Psoas muscle (tissue), 8 donors: ENCODE results near the gene TEDC2. TPM values are rescaled to one million over a fixed set of nuclear protein-coding genes. Genes with fewer than 3 reads are reported as not detected.

Experiments used
- ATAC-seq, 4 donors: fragments of 200-7000 bp; cut with Tn5 transposase; one replicate each; pipeline ENCODE4 v1.9.1; 2020; ENCODE audit warnings: moderate library complexity in 3 of 4, mild to moderate bottlenecking in 2 of 4
- DNase-seq, 2 donors: peaks; one replicate each; pipeline ENCODE4 v3.0.0-alpha.2; 2020
- H3K27ac ChIP-seq: fragments of 200-600 bp; one replicate; pipeline ENCODE4 v1.8.0; 2022
- H3K27me3 ChIP-seq, 3 donors: fragments of 200-600 bp in 1 of 3; one replicate each; pipeline versions ENCODE4 v1.6.1 to v1.8.0; 2013 to 2022; ENCODE audit warnings: low read length in 2 of 3, mild to moderate bottlenecking in 2 of 3, moderate library complexity in 1 of 3; ENCODE audit not compliant: insufficient read depth in 3 of 3
- H3K36me3 ChIP-seq, 2 donors: fragments of 200-600 bp in 1 of 2; one replicate each; pipeline versions ENCODE4 v1.6.1 to v1.8.0; 2013 to 2022; ENCODE audit warnings: low read depth in 1 of 2, mild to moderate bottlenecking in 1 of 2, moderate library complexity in 1 of 2; ENCODE audit not compliant: insufficient read depth in 1 of 2
- H3K4me1 ChIP-seq: fragments of 200-600 bp; one replicate; pipeline ENCODE4 v1.8.0; 2022
- H3K4me3 ChIP-seq: fragments of 200-600 bp; one replicate; pipeline ENCODE4 v1.8.0; 2022; ENCODE audit warnings: mild to moderate bottlenecking
- H3K9me3 ChIP-seq: fragments of 200-600 bp; one replicate; pipeline ENCODE4 v1.8.0; 2022
- WGBS, 3 donors: extraction: QIAGEN DNeasy Blood & Tissue Kit; methylation state at CpG; one replicate each; pipeline versions ENCODE4 v1.1.6 to v1.1.7; 2013; 5-methylcytosine and 5-hydroxymethylcytosine counted together
- intact Hi-C, 2 donors: fragments of 100-400 bp; cut with DNase I; formaldehyde crosslinking; loops; one replicate each; pipeline versions ENCODE4 v1.11.0 to v1.14.2; 2022
- polyA plus RNA-seq, 3 donors: library from polyadenylated mRNA; stranded (reverse); fragments of 200-250 nt; gene quantifications; one replicate each; pipeline ENCODE4 v1.2.3, GENCODE V29; 2013
- total RNA-seq, 4 donors: library from RNA; stranded (reverse); fragmentation: NEBNext Ultra II Directional in 2 of 4; extraction: Animal tissue kit (Norgen Biotek cat#: 25700) in 2 of 4; gene quantifications; one replicate each; pipeline versions ENCODE4 v1.2.1 to v1.2.4, GENCODE V29; 2021 to 2023
- TF ChIP-seq, protein P1 (sequence below): fragments of 200-600 bp; IDR thresholded peaks from one replicate; pipeline ENCODE4 v1.8.0; 2022; ENCODE audit warnings: antibody characterized with exemption
- donor health status: healthy with polysubstance abuse.
- donor health status: DM: no; HTN: no; CAD: no; lungs with moderate emphysema.
- donor health status: Bipolar disorder and iron deficiency.
- donor health status: healthy.
- donor health status: DM: yes; HTN: yes; CAD: no.
- donor health status: DM: no; HTN: no; CAD: no.
- donor health status: DM: no; HTN: no; CAD: no.
- donor health status: DM: yes; HTN: yes; CAD: no.

The TEDC2 gene
- total and polyA plus RNA-seq, 7 donors = 0.25 to 3.0 (median 0.61) TPM

DNA sequence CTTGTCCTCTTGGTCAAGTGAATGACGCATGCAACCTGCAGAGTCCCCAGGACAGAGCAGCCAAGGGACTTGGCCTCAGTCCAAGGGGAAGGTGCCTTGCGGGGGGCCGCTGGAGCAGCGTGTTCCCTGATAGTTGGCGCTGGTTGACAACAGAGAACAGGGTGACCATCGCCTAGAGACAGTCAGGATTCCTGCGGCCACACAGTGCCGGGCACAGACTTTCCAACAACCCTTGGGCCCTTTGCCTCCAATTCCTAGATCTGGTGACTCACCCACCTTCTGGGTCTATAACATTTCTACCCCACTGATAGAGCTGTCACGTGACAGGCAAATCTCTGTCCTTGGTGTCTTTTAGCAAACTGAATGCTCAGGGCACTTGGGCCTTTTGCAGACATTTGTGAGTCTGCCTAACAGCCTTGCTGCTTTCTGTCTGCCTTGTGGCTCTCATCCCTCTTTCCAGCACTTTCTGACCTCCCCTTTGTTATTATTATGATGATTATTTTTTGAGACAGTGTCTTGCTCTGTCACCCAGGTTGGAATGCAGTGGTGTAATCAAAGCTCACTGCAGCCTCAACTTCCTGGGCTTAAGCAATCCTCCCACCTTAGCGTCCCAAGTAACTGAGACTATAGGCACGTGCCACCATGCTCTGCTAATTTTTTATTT lies 11.9 kb upstream of the TEDC2 start:
- Histone ChIP-seq H3K4me3 (no peak overlapping the region), H3K9me3 (no peaks in the 10 kb centered on the region), H3K27me3 (no peaks in the 10 kb centered on the region), H3K27ac (no peak overlapping the region), H3K4me1 (no peaks in the 10 kb centered on the region), H3K36me3 (peaks cover 0 to 22% of the 10 kb centered on the region in 2 donors)
- DNase-seq = no peak
- no peak for ATAC-seq
- TF ChIP-seq, protein P1, sequence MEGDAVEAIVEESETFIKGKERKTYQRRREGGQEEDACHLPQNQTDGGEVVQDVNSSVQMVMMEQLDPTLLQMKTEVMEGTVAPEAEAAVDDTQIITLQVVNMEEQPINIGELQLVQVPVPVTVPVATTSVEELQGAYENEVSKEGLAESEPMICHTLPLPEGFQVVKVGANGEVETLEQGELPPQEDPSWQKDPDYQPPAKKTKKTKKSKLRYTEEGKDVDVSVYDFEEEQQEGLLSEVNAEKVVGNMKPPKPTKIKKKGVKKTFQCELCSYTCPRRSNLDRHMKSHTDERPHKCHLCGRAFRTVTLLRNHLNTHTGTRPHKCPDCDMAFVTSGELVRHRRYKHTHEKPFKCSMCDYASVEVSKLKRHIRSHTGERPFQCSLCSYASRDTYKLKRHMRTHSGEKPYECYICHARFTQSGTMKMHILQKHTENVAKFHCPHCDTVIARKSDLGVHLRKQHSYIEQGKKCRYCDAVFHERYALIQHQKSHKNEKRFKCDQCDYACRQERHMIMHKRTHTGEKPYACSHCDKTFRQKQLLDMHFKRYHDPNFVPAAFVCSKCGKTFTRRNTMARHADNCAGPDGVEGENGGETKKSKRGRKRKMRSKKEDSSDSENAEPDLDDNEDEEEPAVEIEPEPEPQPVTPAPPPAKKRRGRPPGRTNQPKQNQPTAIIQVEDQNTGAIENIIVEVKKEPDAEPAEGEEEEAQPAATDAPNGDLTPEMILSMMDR = no peak
- WGBS, 3 donors = 92 to 94% (median 94%) methylated on average over 11 of the region's 11 CpGs
- intact Hi-C loops = no loop called here

DNA sequence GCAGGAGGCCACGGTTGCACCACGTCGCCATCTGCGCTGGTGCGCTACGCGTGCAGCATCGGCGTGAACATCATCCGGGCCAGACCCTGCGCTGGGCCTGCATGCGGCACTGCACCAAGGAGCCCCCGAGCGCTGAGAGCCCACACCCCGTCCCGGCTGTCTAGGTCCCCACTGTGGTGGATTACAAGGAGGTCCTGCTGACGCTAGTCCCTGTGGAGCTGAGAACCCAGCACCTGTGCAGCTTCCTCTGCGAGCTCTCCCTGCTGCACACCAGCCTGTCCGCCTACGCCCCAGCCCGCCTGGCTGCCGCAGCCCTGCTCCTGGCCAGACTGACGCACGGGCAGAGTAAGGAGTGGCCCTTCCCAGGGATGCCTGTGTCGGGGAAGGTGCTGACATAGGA lies 10.8 kb upstream of the TEDC2 start:
- no peak overlapping the region for H3K4me3 ChIP-seq
- H3K27me3 ChIP-seq = no peaks in the 10 kb centered on the region
- no peak for DNase-seq
- H3K9me3 ChIP-seq = no peaks in the 10 kb centered on the region
- no peaks in the 10 kb centered on the region for H3K4me1 ChIP-seq
- no peak for ATAC-seq
- TF ChIP-seq, protein P1 = no peak
- 96 to 99% (median 96%) methylated on average over 25 of the region's 25 CpGs for WGBS, 3 donors
- H3K36me3 ChIP-seq = peaks cover 0 to 31% of the 10 kb centered on the region in 2 donors
- intact Hi-C loops = no loop called here
- H3K27ac ChIP-seq = no peak overlapping the region

DNA sequence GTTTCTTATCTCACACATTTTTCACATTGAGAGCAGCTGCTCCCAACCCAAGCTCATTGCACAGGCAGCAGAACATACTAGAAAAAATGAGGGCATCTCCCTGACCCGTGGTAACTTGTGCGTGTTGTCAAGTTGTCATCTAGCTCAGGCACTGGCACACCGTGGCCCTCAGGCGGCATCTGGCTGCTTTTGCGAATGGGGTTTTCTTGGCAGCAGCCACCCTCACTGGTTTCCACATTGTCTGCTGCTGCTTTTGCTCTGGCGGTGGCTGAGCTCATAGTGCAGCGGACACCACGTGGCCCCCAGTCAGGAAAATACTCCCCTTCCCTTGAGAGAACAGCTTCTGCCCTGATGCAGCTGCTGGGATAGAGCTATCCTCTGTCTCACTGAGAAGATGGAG lies 9.4 kb upstream of the TEDC2 start:
- DNase-seq = no peak
- H3K27ac ChIP-seq = no peak overlapping the region
- TF ChIP-seq, protein P1 = no peak
- intact Hi-C loops = no loop called here
- H3K27me3 ChIP-seq = no peaks in the 10 kb centered on the region
- H3K9me3 ChIP-seq = no peaks in the 10 kb centered on the region
- no peak overlapping the region for H3K4me3 ChIP-seq
- no peak for ATAC-seq
- H3K36me3 ChIP-seq = peaks cover 0 to 20% of the 10 kb centered on the region in 2 donors
- 89 to 96% (median 92%) methylated on average over 8 of the region's 8 CpGs for WGBS, 3 donors
- no peaks in the 10 kb centered on the region for H3K4me1 ChIP-seq

DNA sequence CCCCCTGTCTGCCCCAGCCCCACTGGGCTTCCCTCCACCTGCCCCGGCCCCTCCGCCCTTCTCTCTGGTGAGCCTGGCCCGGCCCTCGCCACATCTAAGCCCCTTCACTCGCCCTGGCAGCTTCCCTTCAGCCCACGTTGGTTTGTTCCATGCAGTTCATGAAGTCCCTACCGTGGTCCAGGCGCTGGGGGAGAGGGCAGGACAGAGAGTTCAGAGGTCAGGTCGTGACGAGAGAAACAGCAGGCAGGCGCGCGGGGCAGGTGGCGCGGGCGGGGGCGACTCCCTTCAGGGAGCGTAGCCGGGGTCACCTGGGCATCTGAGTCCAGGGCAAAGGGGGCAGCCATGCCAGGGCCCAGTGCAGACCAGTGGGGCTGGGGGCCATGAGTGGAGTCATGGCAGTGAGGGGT lies 8.9 kb upstream of the TEDC2 start:
- TF ChIP-seq, protein P1 = no peak
- 90 to 95% (median 93%) methylated on average over 17 to 19 of the region's 19 CpGs for WGBS, 3 donors
- Histone ChIP-seq H3K36me3 (peaks cover 0 to 18% of the 10 kb centered on the region in 2 donors), H3K27me3 (no peaks in the 10 kb centered on the region), H3K27ac (no peak overlapping the region), H3K4me3 (no peak overlapping the region), H3K9me3 (no peaks in the 10 kb centered on the region), H3K4me1 (no peaks in the 10 kb centered on the region)
- DNase-seq (no peak), ATAC-seq (peak in 1 of 4 donors; percentile 11)
- intact Hi-C loops = no loop called here

DNA sequence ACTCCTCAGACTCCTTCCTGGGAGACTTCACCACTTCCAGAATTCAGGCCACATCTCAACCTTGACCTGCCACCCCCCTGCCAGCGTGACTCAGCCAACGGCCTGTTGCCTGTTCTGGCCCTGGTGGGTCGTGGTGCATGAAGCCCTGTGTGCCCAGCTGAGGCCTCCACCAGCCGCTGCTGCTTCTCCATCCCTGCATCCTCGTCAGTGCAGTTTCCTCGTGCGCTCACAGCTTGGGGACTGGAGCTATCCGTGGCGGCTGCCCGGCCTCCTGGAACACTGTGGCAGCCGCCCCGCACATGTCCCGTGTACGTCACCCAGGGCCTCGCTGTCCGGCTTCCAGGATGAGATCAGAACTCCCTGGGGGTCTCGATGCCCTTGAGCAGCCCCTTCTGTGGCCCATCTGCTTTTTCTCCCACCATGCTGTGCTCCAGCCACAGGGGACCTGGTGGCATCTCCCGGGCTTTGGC lies 8.0 kb upstream of the TEDC2 start:
- Histone ChIP-seq H3K36me3 (peaks cover 0 to 14% of the 10 kb centered on the region in 2 donors), H3K4me1 (no peaks in the 10 kb centered on the region), H3K27me3 (no peaks in the 10 kb centered on the region), H3K27ac (no peak overlapping the region), H3K9me3 (no peaks in the 10 kb centered on the region), H3K4me3 (no peak overlapping the region)
- WGBS, 3 donors = 92 to 96% (median 93%) methylated on average over 18 of the region's 18 CpGs
- no peak for DNase-seq
- intact Hi-C loops = no loop called here
- ATAC-seq = no peak
- TF ChIP-seq, protein P1 = no peak
